HEK293T (cell line): Measurements from ENCODE around the gene CRYZL1.
"Not testable (repeated sequence)": the region's sequence is repeated elsewhere in the genome, so short reads cannot be mapped to it uniquely, and the experiment has no call there.

ENCODE experiments used
- CTCF ChIA-PET: fragments of 350-600 bp; formaldehyde crosslinking; extraction: SDS; loops from one replicate; lab custom pipeline; 2021; ENCODE audit warnings: antibody characterized with exemption, inconsistent platforms; lab: Yijun Ruan, JAX
- POLR2A ChIA-PET: fragments of 350-600 bp; formaldehyde crosslinking; extraction: SDS; loops from one replicate; lab custom pipeline; 2020; ENCODE audit warnings: antibody characterized with exemption, inconsistent platforms; lab: Yijun Ruan, JAX
- DNase-seq: peaks from one replicate; pipeline ENCODE4 v3.0.0; 2012; ENCODE audit warnings: mixed read lengths; ENCODE audit errors: extremely low spot score
- ARNT ChIP-seq: fragments of 450-650 bp; IDR thresholded peaks from 2 replicates; pipeline ENCODE4 v1.6.1; 2017; ENCODE audit warnings: mild to moderate bottlenecking
- BHLHE40 ChIP-seq: fragments of 450-650 bp; IDR thresholded peaks from 2 replicates; pipeline ENCODE4 v1.6.1; 2016; ENCODE audit warnings: mild to moderate bottlenecking, moderate library complexity, borderline replicate concordance
- CTBP1 ChIP-seq: fragments of 450-650 bp; IDR thresholded peaks from 2 replicates; pipeline ENCODE4 v1.6.1; 2016; ENCODE audit warnings: borderline replicate concordance
- ELF4 ChIP-seq: fragments of 450-650 bp; IDR thresholded peaks from 2 replicates; pipeline ENCODE4 v1.6.1; 2017; ENCODE audit warnings: antibody characterized with exemption
- FOXA1 ChIP-seq: fragments of 450-650 bp; IDR thresholded peaks from 2 replicates; pipeline ENCODE4 v1.6.1; 2016; ENCODE audit warnings: mild to moderate bottlenecking
- FOXK2 ChIP-seq: fragments of 450-650 bp; IDR thresholded peaks from 2 replicates; pipeline ENCODE4 v1.6.1; 2016; ENCODE audit warnings: mild to moderate bottlenecking
- FOXM1 ChIP-seq: fragments of 450-650 bp; IDR thresholded peaks from 2 replicates; pipeline ENCODE4 v1.6.1; 2017; ENCODE audit warnings: mild to moderate bottlenecking, borderline replicate concordance
- HDGF ChIP-seq: fragments of 450-650 bp; IDR thresholded peaks from 2 replicates; pipeline ENCODE4 v1.6.1; 2017; ENCODE audit warnings: antibody characterized with exemption, borderline replicate concordance
- L3MBTL2 ChIP-seq: fragments of 450-650 bp; conservative IDR thresholded peaks from 2 replicates; pipeline ENCODE4 v1.6.1; 2016; ENCODE audit warnings: mild to moderate bottlenecking
- LEF1 ChIP-seq: fragments of 450-650 bp; IDR thresholded peaks from 2 replicates; pipeline ENCODE4 v1.6.1; 2017; ENCODE audit warnings: mild to moderate bottlenecking, borderline replicate concordance
- NFRKB ChIP-seq: fragments of 450-650 bp; IDR thresholded peaks from 2 replicates; pipeline ENCODE4 v1.6.1; 2016; ENCODE audit warnings: mild to moderate bottlenecking, moderate library complexity
- PKNOX1 ChIP-seq: fragments of 450-650 bp; IDR thresholded peaks from 2 replicates; pipeline ENCODE4 v1.6.1; 2016
- SP1 ChIP-seq: fragments of 450-650 bp; IDR thresholded peaks from 2 replicates; pipeline ENCODE4 v1.6.1; 2017
- SUZ12 ChIP-seq: fragments of 450-650 bp; IDR thresholded peaks from 2 replicates; pipeline ENCODE4 v1.6.1; 2016; ENCODE audit warnings: mild to moderate bottlenecking
- TARDBP ChIP-seq: fragments of 450-650 bp; IDR thresholded peaks from 2 replicates; pipeline ENCODE4 v1.6.1; 2016
- ZNF384 ChIP-seq: fragments of 450-650 bp; IDR thresholded peaks from 2 replicates; pipeline ENCODE4 v1.6.1; 2016

The CRYZL1 gene

GRCh38 chr21:33685613-33686197 is 44.2 kb upstream of the CRYZL1 start:
- no peak for DNase-seq
- ChIA-PET POLR2A (no interaction called here), CTCF (interaction anchor here (1.2 kb wide), 1 partner anchor 80 kb away, joined by 3 read pairs; no protein-coding TSS in a partner anchor)
- TF ChIP-seq PKNOX1 (peak; percentile 49; the same call in 1 of the 2 replicates), FOXM1 (no peak)

GRCh38 chr21:33684923-33685560 is 43.5 kb upstream of the CRYZL1 start:
- ChIA-PET POLR2A (no interaction called here), CTCF (interaction anchor here (1.2 kb wide), 1 partner anchor 79 kb away, joined by 3 read pairs; no protein-coding TSS in a partner anchor)
- DNase-seq = no peak
- TF ChIP-seq ARNT (no peak), HDGF (no peak), ELF4 (no peak), SP1 (no peak), FOXM1 (no peak), PKNOX1 (no peak), NFRKB (no peak), FOXA1 (no peak), L3MBTL2 (no peak), LEF1 (no peak), BHLHE40 (no peak), ZNF384 (no peak), FOXK2 (no peak), TARDBP (no peak), CTBP1 (no peak), SUZ12 (no peak)

GRCh38 chr21:33684068-33684467 is 42.5 kb upstream of the CRYZL1 start:
- ChIA-PET POLR2A (interaction anchor here (1.1 kb wide), 1 partner anchor 11 kb away, joined by 3 read pairs; no protein-coding TSS in a partner anchor), CTCF (no interaction called here)
- DNase-seq = no peak
- TF ChIP-seq BHLHE40 (no peak), ZNF384 (no peak), SUZ12 (no peak), PKNOX1 (peak; percentile 46)

- CTCF ChIA-PET = no interaction called here
- DNase-seq = no peak
- TF ChIP-seq PKNOX1 = peak; percentile 52; the same call in 1 of the 2 replicates
- no peak for TF ChIP-seq ARNT
- no peak for TF ChIP-seq L3MBTL2
- TF ChIP-seq LEF1 = no peak
- no peak for TF ChIP-seq SP1
- POLR2A ChIA-PET = interaction anchor here (1.1 kb wide), 1 partner anchor 10 kb away, joined by 3 read pairs; no protein-coding TSS in a partner anchor
These were observed 41.6 kb upstream of the CRYZL1 start for GRCh38 chr21:33682992-33683627.

- TF ChIP-seq LEF1 = no peak
- TF ChIP-seq HDGF = no peak
- TF ChIP-seq CTBP1 = no peak
- TF ChIP-seq FOXM1 = no peak
- no peak for TF ChIP-seq TARDBP
- peak; percentile 24 for TF ChIP-seq L3MBTL2
- TF ChIP-seq SUZ12 = no peak
- no peak for TF ChIP-seq FOXA1
- TF ChIP-seq SP1 = no peak
- ChIA-PET CTCF (no interaction called here), POLR2A (no interaction called here)
- DNase-seq = no peak
These were observed 39.3 kb upstream of the CRYZL1 start for GRCh38 chr21:33680870-33681269.

GRCh38 chr21:33677450-33677849 is 35.9 kb upstream of the CRYZL1 start:
- TF ChIP-seq LEF1 = no peak
- no peak for TF ChIP-seq ZNF384
- no peak for TF ChIP-seq L3MBTL2
- TF ChIP-seq TARDBP = no peak
- TF ChIP-seq FOXK2 = no peak
- TF ChIP-seq CTBP1 = no peak
- no peak for TF ChIP-seq FOXM1
- TF ChIP-seq SUZ12 = no peak
- no peak for TF ChIP-seq BHLHE40
- TF ChIP-seq PKNOX1 = no peak
- TF ChIP-seq ARNT = no peak
- no peak for TF ChIP-seq FOXA1
- DNase-seq = no peak
- ChIA-PET POLR2A (no interaction called here), CTCF (no interaction called here)

- CTCF ChIA-PET, DNase-seq, POLR2A ChIA-PET: not testable (repeated sequence)
These were observed 35.1 kb upstream of the CRYZL1 start for GRCh38 chr21:33676666-33677065.
